Suppressor macrophage treated with lipopolysaccharide for 4 hours (primary cell): Measurements from ENCODE around the gene ELOA.
"Not testable (repeated sequence)": the region's sequence is repeated elsewhere in the genome, so short reads cannot be mapped to it uniquely, and the experiment has no call there.

Experiments
- DNase-seq: peaks from one replicate; pipeline ENCODE4 v3.0.0-alpha.2; 2020

Gene ELOA

DNA sequence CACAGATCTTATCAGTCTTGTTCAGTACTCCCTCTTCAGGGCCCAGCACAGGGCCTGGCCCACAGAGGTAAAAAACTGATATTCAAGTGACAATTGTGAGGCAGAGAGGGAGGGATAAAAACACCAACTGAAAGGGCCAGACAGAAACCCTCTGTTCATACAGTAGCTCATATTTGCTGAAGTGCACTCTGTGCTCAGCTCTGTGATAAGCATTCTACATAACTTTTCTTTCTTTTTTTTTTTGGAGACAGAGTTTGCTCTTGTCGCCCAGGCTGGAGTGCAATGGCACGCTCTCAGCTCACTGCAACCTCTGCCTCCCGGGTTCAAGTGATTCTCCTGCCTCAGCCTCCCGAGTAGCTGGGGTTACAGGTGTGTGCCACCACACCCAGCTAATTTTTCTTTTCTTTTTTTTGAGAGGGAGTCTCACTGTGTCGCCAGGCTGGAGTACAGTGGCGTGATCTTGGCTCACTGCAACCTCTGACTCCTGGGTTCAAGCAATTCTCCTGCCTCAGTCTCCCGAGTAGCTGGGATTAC is 59.6 kb downstream of the ELOA start:
- DNase-seq, result not testable (repeated sequence)

DNA sequence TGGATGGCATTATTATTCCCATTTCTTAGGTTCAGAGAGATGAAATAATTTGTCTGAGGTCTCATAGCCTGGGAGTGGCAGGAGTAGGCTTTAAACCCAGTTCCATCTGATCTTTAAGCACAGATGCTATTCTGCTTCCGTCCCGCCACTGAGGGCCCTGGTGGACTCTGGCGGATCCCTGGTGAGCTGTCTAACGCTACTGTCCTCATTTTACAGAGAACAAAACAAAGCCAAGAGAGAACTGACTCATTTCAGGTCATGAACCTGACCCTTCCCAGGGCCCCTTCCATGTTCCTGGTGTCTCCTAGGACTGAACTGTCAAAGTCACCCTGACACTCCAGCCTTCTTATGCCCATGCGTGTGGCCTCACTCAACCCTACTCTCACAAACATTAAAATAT is 60.4 kb downstream of the ELOA start:
- no peak for DNase-seq

DNA sequence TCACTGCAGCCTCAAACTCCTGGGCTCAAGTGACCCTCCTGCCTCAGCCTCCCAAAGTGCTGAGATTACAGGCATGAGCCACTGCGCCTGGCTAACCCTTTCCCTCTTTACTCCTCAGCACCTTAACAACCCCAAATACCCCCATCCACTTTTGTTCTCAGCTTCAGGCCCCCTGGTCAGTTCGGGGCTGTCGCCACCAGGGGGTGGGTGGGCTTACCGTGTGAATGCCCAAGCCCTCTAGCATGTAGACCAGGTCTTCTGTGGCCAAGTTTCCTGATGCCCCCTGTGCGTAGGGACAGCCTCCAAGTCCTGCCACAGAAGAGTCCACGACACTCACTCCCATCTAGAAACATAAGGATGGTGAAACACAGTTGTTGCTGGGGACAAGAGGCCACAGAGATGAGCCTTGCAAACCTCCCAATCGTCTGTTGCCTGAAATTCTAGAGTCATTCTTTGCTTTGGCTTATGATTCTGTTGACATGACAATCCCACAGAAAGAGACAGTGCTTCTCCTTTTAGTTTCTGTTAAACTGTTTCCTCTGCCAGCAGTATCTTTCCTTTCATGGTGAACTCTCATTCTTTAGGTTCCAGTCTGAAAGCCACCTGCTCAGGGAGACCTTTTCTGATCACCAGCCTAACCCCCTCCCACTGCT is 61.0 kb downstream of the ELOA start:
- DNase-seq, result peak; percentile 52

DNA sequence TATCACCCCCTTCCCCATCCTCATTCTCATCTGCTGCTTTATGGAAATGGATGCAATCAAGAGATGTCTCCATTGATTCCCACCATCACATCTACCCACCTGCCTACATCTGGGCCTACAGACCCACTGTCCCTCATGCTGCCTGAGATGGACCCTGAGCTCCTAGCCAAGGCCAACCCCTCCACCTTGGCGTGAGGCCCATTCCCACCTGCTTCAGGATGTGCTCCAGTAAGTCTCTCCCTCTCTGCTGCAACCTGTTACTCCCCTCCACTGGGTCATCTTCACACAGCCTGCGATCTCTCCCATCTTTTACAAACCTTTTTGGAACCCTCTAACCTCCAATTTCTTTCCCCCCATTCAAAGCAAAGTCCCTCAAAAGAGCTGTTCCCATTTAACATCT is 61.8 kb downstream of the ELOA start:
- no peak for DNase-seq

DNA sequence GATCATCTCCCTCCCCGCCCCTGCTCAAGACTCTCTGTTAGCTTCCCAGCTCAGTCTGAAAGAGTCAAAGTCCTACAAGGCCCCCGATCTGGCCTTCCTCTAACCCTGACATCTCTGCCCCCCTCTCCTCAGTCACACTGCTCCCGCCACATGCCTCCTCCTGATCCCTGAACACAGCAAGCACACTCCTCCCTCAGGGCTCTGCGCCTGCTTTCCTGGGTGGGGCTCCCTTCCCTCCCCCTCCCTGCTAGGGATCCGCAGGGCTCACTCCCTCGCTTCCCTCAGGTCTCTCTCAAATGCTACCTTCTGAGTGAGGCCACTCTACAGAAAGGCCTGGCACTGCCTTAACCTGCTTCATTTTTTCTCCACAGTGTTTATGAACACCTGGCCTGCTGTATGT is 63.0 kb downstream of the ELOA start:
- no peak for DNase-seq

DNA sequence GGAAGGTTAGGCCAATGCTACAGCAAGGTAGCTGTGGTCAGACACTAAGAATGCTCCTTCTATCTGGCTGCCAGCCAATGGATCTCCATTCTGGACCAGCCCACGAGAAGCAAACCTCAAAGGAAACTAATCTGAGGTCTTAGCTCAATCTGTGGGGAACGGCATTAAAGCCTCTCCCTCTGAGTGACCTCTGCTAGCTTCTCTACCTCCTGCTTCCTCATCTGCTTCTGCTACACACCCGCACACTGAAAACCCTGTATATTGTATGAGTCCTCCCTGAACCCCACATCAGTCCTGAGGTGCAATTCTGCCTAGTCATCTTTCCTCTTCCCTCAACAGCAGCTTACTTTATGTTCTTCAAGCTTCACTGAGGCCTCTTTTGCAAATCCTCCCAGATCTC is 64.2 kb downstream of the ELOA start:
- no peak for DNase-seq

DNA sequence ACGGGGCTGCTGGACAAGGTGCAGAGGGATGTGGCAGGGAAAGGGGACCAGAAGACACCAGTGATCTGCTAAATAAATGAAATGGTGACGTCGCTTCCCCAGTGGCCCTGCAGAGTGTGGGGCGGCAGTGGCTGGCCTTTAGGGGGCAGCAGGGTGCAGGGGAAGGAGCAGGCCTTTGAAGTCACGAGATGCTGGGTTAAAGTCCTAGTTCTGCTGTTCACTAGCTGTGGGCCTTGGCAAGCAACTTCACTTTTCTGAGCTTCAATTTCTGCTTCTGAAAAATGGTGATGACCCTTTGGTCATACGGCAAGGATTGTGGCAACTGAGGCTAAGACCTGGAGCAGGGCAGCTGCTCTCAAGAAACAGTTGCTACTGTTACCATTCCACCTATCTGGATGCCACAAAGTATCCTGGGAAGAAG is 66.5 kb downstream of the ELOA start:
- DNase-seq, result peak; percentile 91

DNA sequence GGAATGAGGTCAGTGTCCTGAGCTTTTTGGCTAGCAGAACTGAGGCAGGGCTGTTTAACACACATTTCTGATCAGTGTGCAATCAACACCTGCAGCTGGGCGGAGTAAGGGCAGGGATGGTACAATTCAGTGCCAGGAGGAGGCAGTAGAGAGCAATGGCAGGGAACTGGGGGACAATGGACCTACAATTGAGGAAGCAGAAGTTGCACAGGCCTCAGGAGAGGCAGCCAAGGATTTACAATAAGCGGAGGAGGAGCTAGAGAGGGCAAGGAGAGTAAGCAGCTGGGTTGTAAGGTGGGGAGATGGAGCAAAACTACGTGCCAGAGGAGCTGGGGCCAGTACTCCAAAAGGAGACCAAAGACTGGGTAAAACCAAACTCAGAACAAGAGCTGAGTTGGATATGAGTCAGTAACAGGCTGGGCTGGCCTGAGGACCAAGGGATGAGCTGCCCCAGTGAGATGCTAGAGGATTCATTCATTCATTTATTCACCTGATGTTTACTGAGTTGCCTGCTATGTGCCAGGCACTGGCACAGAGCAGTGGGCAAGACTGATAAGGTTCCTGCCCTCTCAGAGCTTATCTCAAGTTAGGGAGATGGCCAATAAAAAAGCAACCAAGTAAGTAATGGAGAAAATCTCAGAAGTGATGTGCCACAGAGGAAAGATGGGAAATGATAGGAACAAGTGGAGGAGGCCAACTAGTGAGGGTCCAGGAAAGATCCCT is 67.7 kb downstream of the ELOA start:
- peak; percentile 83 for DNase-seq
